HG03439 (cell line): ENCODE data around the gene BAIAP3.

Source experiments
- ATAC-seq: cut with Tn5 transposase; IDR thresholded peaks from one replicate; pipeline ENCODE4 v1.9.1; 2021; ENCODE audit warnings: mild to moderate bottlenecking, moderate library complexity; ENCODE audit not compliant: unreplicated experiment

The BAIAP3 gene

GRCh38 chr16:1381612-1382406, 48.4 kb downstream of the BAIAP3 start:
- no peak for ATAC-seq

- ATAC-seq, result no peak
These were observed 50.1 kb downstream of the BAIAP3 start for GRCh38 chr16:1383556-1383955.

- no peak for ATAC-seq
These were observed 51.8 kb downstream of the BAIAP3 start for GRCh38 chr16:1385232-1385631.

- no peak for ATAC-seq
These were observed 53.9 kb downstream of the BAIAP3 start for GRCh38 chr16:1387331-1387730.

GRCh38 chr16:1389762-1390161, 56.3 kb downstream of the BAIAP3 start:
- no peak for ATAC-seq

- ATAC-seq, result no peak
These were observed 56.9 kb downstream of the BAIAP3 start for GRCh38 chr16:1390239-1390779.

- no peak for ATAC-seq
These were observed 59.4 kb downstream of the BAIAP3 start for GRCh38 chr16:1392826-1393225.

- ATAC-seq, result no peak
These were observed 60.2 kb downstream of the BAIAP3 start for GRCh38 chr16:1393613-1394176.

GRCh38 chr16:1394367-1394951, 61.0 kb downstream of the BAIAP3 start:
- ATAC-seq, result no peak

GRCh38 chr16:1395444-1396031, 62.1 kb downstream of the BAIAP3 start:
- no peak for ATAC-seq

- no peak for ATAC-seq
These were observed 64.3 kb downstream of the BAIAP3 start for GRCh38 chr16:1397779-1398178.

- ATAC-seq, result no peak
These were observed 64.9 kb downstream of the BAIAP3 start for GRCh38 chr16:1398351-1398750.
